Hindlimb muscle (tissue), 1 donor: ENCODE data around the gene EXT2. TPM values are rescaled to one million over a fixed set of nuclear protein-coding genes. Genes with fewer than 3 reads are reported as not detected.

Experiments used
- DNase-seq: peaks from one replicate; pipeline ENCODE4 v3.0.0-alpha.2; 2013
- polyA plus RNA-seq: library from polyadenylated mRNA; unstranded; fragments of 120-200 nt; gene quantifications from one replicate; pipeline ENCODE4 v1.2.1, GENCODE V29; 2013; ENCODE audit not compliant: insufficient read length

Gene EXT2
- polyA plus RNA-seq, 1 donor, result 50.3 TPM

DNA sequence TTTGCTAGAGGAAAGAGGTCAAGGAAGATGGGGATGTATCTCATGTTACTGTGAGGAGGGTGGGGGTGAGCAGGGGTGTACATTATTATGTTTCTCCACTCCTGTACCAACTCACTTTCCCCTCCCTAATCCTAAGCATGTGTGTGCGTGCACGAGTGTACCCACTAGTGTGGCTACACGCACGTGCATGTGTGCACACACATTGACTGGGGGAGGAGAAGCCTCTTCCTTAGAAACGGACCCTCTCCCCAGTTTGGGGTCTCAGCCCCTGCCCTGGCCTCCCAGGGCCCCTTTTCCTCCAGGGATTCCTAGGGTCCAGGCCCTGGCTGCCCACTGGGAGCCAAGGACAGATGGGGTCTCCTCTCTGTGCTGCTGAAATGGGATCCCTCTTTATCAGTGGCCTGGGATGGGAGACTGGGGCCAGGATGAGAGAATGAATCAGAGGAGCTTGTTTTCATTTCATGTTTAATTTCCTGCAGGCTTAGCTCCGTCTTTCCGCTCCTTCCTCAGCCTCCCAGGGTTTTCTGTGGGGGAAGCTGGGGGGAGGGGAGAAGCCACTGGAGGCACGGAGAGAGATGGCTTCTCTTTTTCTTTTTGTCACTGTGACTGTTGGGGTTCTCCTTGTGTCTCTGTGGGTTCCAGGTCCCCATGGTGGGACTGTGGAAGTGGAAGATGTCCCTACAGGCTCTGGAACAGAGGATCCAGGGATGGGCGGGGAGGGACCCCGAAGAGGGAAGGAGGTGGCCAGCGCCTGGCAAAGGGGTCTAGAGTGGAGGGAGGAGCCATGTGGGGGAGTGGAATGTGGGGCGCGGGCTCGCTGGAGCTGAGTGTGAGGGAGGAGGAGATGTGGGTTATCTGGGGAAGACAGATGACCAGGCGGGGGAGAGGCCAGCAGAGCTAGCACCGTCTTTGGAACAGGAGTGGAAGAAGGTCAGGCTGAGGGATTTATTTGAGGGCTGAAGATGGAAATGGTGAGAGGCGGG lies 174.2 kb downstream of the EXT2 start:
- DNase-seq, result no peak

GRCh38 chr11:44270403-44271273 lies 175.2 kb downstream of the EXT2 start:
- no peak for DNase-seq

- DNase-seq, result no peak
Measured at GRCh38 chr11:44271286-44271685, 175.8 kb downstream of the EXT2 start.

DNA sequence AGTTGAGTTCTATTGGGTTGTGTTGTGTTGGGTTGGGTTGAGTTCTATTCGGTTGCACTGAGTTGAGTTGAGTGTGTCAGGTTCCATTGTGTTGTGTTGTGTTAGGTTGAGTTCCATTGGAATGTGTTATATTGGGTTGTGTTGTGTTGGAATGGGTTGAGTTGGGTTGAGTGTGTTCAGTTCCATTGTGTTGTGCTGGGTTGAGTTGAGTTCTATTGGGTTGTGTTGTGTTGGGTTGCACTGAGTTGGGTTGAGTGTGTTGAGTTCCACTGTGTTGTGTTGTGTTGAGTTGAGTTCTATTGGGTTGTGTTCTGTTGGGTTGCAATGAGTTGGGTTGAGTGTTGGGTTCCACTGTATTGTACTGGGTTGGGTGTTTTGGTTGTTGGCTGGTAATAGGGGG lies 178.9 kb downstream of the EXT2 start:
- DNase-seq, result no peak

DNA sequence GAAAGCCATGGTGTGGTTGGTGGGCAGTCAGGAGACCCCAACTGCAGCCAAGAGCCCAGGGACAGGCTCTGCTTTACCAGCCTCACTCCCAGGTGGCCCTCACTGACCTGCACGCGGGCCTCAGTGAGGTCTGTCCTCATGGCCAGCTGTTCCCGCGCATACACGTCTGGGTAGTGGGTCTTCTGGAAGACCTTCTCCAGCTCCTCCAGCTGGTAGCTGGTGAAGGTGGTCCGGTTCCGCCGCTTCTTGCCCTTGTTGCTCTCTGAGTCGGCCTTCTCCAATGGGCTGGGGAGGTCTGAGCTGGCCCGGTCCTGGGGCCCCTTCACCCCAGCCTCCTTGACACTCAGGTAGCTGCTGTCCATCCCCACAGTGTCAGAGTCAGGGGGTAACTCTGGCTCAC lies 179.8 kb downstream of the EXT2 start:
- no peak for DNase-seq

DNA sequence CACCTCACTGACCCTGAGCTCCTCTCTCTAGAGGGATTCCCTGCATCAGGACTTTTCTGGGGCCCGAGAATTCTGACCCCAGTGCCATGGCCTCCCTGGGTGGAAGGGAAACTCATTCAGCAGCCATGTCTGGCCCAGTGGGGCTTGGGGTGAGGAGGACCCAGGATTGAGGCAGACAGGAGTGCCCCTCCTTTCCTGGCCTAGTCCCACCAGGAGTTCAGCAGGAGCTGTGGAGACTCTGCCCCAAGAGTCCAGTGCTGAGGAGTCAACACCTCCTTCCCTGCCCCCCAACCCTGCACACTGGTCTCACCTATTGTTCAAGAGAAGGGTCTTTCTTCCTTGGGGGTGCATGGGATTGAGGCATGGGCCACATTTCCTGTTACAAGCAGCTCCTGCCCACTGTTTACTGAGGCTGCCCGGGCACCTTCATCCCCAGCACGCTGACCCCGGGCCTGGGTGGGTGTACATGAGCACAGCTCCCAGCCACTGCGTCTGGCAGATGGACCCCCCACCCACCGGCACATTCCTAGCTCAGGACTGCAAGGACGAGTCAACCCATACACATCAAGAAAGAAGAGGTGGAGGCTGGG lies 180.6 kb downstream of the EXT2 start:
- DNase-seq, result no peak

- no peak for DNase-seq
Measured at GRCh38 chr11:44277196-44278090, 182.0 kb downstream of the EXT2 start.

DNA sequence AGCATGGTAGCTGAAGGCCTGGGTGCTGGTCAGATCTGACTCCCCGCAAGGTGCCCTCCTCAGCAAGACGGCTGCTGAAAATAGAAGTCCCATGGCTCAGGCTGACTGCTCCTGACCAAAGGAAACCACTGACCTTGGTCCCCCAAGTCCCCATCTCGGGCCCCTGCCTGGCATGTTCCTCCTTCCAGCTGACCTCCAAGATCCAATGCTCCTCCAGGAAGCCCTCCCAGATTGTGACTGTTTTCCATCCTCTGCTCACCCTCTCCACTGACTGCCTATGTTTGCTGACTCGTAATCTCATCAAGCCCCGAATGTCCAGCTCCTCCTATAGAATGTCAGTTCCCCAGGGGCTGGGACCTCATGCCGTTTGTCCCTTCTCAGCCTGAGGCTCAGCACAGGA lies 184.0 kb downstream of the EXT2 start:
- DNase-seq, result no peak

DNA sequence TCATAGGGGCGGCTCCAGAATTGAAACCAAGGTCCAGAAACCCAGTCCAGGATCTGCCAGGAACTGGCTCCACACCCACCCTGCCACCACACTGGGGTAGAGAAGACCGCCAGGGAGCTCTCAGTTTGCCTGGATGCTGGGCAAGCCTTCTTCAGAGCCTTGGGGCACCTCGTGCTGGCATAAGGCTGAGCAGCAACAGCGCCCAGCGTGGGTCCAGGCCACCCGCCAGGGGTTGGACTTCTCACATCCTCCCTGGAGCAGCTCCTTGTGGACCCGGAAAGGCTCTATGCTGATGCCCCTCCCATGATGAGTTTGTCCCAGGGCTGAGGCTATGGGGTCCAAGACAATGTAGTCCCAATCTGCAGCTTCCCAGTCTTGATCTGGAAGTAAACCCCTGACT lies 184.8 kb downstream of the EXT2 start:
- no peak for DNase-seq

GRCh38 chr11:44281151-44281550 lies 185.7 kb downstream of the EXT2 start:
- no peak for DNase-seq

DNA sequence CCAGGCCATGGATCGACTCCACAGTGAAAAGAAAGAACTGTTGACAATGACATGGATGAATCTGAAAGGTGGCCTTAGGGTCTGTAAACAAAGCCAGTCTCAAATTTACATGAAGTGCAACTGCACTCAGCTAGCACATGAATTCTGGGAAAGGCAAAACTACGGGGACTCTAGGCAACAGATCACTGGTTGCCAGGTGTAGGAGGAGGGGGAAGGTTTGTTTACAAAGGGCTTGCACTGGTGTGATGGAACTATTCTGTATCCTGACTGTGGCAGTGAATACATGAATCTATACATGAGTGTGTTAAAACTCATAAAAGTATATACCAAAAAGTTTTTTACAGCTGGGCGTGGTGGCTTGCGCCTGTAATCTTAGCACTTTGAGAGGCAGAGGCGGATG lies 187.1 kb downstream of the EXT2 start:
- DNase-seq, result no peak

DNA sequence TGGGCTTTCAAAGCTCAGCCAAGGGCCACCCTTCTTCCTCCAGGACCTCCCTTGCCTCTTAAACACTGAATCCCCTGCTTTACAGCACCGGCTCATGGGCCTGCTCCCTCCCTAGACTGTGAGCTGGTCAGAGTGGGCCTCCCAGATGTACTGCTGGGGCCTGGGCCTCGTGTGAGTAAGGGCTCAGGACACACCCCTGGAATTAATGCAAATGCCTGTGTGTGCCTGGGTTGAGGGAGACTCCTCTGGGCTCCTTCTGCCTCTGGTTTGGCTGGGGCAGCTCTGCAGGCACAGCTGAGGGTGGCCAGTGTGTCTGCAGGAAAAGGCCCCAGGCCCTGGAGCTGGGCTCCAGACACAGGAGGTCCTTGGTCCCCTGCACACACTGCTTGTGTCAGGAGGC lies 190.3 kb downstream of the EXT2 start:
- no peak for DNase-seq

DNA sequence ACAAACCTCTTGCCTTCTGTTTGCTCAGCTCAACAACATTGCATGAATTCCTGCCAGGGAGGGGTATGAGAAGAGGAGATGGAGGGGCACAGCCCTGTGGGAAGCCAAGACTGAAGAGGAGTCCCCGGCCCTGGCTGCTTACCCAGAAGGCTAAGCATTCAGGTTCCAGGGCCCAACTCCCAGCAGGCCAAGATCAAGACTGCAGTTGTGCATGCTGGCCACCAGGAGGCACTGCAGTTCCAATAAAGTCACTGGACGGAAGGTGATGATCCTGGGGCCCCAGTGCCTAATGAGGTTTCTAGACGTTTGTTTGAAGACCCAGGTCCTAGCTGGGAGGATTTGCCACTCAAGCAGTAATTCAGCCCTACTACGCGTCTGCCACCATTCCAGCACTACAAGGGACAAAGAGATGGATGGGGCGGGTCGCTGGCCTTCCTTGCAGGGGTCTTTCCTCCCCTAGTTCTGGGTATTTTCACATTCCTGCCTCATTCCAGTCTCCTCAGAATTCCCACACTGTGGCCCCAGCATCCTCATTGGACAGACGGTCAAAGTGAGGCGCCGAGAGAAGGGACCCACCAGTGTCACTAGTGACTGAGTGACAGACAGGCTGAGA lies 190.9 kb downstream of the EXT2 start:
- no peak for DNase-seq

- DNase-seq, result no peak
Measured at GRCh38 chr11:44286911-44287310, 191.4 kb downstream of the EXT2 start.

GRCh38 chr11:44288133-44288526 lies 192.7 kb downstream of the EXT2 start:
- DNase-seq, result no peak

- no peak for DNase-seq
Measured at GRCh38 chr11:44290208-44290607, 194.7 kb downstream of the EXT2 start.

Other genes starting within 250 kb of the EXT2 start
- gene ALKBH3, start 214.8 kb upstream of the EXT2 start, polyA plus RNA-seq, result 27.3 TPM
- gene C11orf96, start 153.0 kb upstream of the EXT2 start, polyA plus RNA-seq, result 19.7 TPM
- gene ACCSL, start 47.7 kb upstream of the EXT2 start, polyA plus RNA-seq, result not detected
- 17.9 TPM for gene ACCS, start 29.4 kb upstream of the EXT2 start, polyA plus RNA-seq
- 1.1 TPM for gene ALX4, start 214.5 kb downstream of the EXT2 start, polyA plus RNA-seq